NT2/D1 (cell line): ENCODE results near the gene CTAGE1.

Source experiments
- SUZ12 ChIP-seq: IDR thresholded peaks from 2 replicates; pipeline ENCODE4 v1.6.1; 2011; ENCODE audit not compliant: insufficient read length, insufficient read depth; ENCODE audit errors: extremely low read depth
- YY1 ChIP-seq: IDR thresholded peaks from 2 replicates; pipeline ENCODE4 v1.6.1; 2011; ENCODE audit not compliant: insufficient read length, insufficient read depth

DNA sequence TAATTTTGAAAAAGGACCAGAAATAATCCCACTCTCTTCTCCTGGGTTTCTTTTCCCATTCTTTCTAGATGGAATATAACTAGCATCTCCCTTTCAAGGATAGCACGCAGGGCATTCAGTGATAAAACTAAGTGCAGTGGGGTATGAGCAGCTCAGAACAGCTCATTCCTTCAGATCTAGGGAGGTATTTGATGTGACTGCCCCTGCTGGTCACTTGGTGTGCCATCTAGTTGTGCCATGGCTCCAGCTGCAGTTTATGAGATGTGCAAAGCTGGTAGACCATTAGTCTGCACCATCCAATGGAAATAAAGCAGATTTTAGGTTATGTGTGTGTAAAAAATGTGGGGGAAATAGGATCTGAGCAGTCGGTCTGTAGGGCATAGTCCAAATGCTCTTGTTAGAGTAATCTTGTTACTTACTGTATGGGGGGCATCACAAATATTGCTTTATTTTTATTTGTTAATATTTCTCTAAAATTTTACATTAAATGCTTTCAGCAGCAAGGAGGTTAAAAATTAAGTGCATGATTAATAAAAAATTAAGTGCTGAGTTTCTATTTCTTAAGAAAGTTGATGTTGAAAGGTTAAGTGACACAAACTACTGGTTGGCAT is 38.9 kb downstream of the CTAGE1 start:
- TF ChIP-seq SUZ12 (no peak), YY1 (no peak)
